ENCODE data around the gene SMARCA4.

GRCh38 chr19:10911579-10912363, 49.1 kb upstream of the SMARCA4 start:
- TF ChIP-seq, protein P1, sequence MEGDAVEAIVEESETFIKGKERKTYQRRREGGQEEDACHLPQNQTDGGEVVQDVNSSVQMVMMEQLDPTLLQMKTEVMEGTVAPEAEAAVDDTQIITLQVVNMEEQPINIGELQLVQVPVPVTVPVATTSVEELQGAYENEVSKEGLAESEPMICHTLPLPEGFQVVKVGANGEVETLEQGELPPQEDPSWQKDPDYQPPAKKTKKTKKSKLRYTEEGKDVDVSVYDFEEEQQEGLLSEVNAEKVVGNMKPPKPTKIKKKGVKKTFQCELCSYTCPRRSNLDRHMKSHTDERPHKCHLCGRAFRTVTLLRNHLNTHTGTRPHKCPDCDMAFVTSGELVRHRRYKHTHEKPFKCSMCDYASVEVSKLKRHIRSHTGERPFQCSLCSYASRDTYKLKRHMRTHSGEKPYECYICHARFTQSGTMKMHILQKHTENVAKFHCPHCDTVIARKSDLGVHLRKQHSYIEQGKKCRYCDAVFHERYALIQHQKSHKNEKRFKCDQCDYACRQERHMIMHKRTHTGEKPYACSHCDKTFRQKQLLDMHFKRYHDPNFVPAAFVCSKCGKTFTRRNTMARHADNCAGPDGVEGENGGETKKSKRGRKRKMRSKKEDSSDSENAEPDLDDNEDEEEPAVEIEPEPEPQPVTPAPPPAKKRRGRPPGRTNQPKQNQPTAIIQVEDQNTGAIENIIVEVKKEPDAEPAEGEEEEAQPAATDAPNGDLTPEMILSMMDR (conservative IDR thresholded peaks at IDR 0.05 in 1 of 2, IDR thresholded peaks at IDR 0.05 in 1 of 2; ENCODE audit: extremely low read depth in 1 of 2, insufficient read depth in 1 of 2, low read depth in 1 of 2, low read length in 2 of 2), result no peak
- no peak for TF ChIP-seq EZH2 (IDR thresholded peaks at IDR 0.05; ENCODE audit: borderline replicate concordance, low read length)

Data from mammary epithelial cell (primary cell).